ENCODE measurements around the gene MPPE1.

Gene MPPE1

GRCh38 chr18:11840493-11840892, 67.6 kb downstream of the MPPE1 start:
- DNase-seq (ENCODE audit: extremely low read depth, low read depth) = no peak
- TF ChIP-seq CTCF (IDR thresholded peaks at IDR 0.05; ENCODE audit: low read depth, low read length, missing control alignments) = no peak

GRCh38 chr18:11839556-11839955, 68.6 kb downstream of the MPPE1 start:
- H3K4me3 ChIP-seq (replicated peaks; ENCODE audit: low read depth, low read length) = no peak overlapping the region
- no peak for TF ChIP-seq CTCF (IDR thresholded peaks at IDR 0.05; ENCODE audit: low read depth, low read length, missing control alignments)
- DNase-seq (ENCODE audit: extremely low read depth, low read depth) = no peak

More at GRCh38 chr18:11840493-11840892, 67.6 kb downstream of the MPPE1 start:
- no peak overlapping the region for H3K4me3 ChIP-seq (replicated peaks; ENCODE audit: low read depth, low read length)

GRCh38 chr18:11834772-11835171, 73.3 kb downstream of the MPPE1 start:
- no peak for DNase-seq (ENCODE audit: extremely low read depth, low read depth)
- no peak overlapping the region for H3K4me3 ChIP-seq (replicated peaks; ENCODE audit: low read depth, low read length)
- no peak for TF ChIP-seq CTCF (IDR thresholded peaks at IDR 0.05; ENCODE audit: low read depth, low read length, missing control alignments)

Measured in HFF-Myc (cell line).